Tibial nerve (tissue), 4 donors: ENCODE measurements around the gene FABP3. TPM values are rescaled to one million over a fixed set of nuclear protein-coding genes. Genes with fewer than 3 reads are reported as not detected.

ENCODE experiments used
- DNase-seq, 2 donors: peaks; one replicate each; pipeline ENCODE4 v3.0.0-alpha.2; 2019; ENCODE audit warnings: low spot score in 2 of 2
- H3K27ac ChIP-seq, 4 donors: fragments of 200-600 bp; sonication (generic) in 3 of 4; one replicate each; pipeline ENCODE4 v1.5.1; 2017 to 2019; ENCODE audit warnings: mild to moderate bottlenecking in 1 of 4
- H3K27me3 ChIP-seq, 2 donors: fragments of 200-600 bp; sonication (generic) in 1 of 2; one replicate each; pipeline versions ENCODE4 v1.5.1 to v1.6.0; 2017 to 2019
- H3K36me3 ChIP-seq, 3 donors: fragments of 200-600 bp; sonication (generic); one replicate each; pipeline ENCODE4 v1.5.1; 2018 to 2019
- H3K4me1 ChIP-seq, 4 donors: fragments of 200-600 bp; sonication (generic) in 3 of 4; one replicate each; pipeline ENCODE4 v1.5.1; 2017 to 2019
- H3K4me3 ChIP-seq, 4 donors: fragments of 200-600 bp; sonication (generic) in 3 of 4; one replicate each; pipeline ENCODE4 v1.5.1; 2017 to 2019; ENCODE audit warnings: mild to moderate bottlenecking in 1 of 4, moderate library complexity in 1 of 4
- H3K9me3 ChIP-seq, 4 donors: fragments of 200-600 bp; sonication (generic) in 3 of 4; one replicate each; pipeline ENCODE4 v1.5.1; 2017 to 2019
- CTCF ChIP-seq, 5 experiments: fragments of 200-600 bp in 3 of 5; fragments of 450-650 bp in 2 of 5; sonication (generic) in 3 of 5; IDR thresholded peaks; one replicate each; pipeline ENCODE4 v1.5.1; 2016 to 2019; ENCODE audit warnings: antibody characterized with exemption in 5 of 5, mild to moderate bottlenecking in 3 of 5, moderate library complexity in 2 of 5
- EP300 ChIP-seq, 2 donors: sonication (generic); formaldehyde crosslinking; IDR thresholded peaks; one replicate each; pipeline ENCODE4 v1.6.1; 2017; ENCODE audit warnings: antibody characterized with exemption in 2 of 2, mild to moderate bottlenecking in 1 of 2
- POLR2A ChIP-seq, 2 donors: fragments of 450-650 bp; IDR thresholded peaks; one replicate each; pipeline ENCODE4 v1.6.1; 2017; ENCODE audit warnings: antibody characterized with exemption in 2 of 2, mild to moderate bottlenecking in 2 of 2, moderate library complexity in 2 of 2
- WGBS, 2 donors: methylation state at CpG; one replicate each; pipeline ENCODE4 v1.1.5; 2018; 5-methylcytosine and 5-hydroxymethylcytosine counted together
- total RNA-seq, 4 donors: library from RNA; depleted of rRNA; stranded (reverse); fragments of >200 nt; gene quantifications; one replicate each; pipeline ENCODE4 v1.1.0, GENCODE V29; 2016

FABP3 gene
- total RNA-seq, 4 donors from 2014 or later = 0.98 to 8.1 (median 3.4) TPM

- TF ChIP-seq EP300 (IDR thresholded peaks at IDR 0.05) (no peak), POLR2A (IDR thresholded peaks at IDR 0.05) (no peak), CTCF (IDR thresholded peaks at IDR 0.05) (no peak)
- DNase-seq = no peak
- Histone ChIP-seq H3K27ac (no peak overlapping the region), H3K4me1 (no peaks in the 10 kb centered on the region), H3K9me3 (no peaks in the 10 kb centered on the region), H3K36me3 (no peaks in the 10 kb centered on the region), H3K4me3 (no peak overlapping the region), H3K27me3 (peaks cover 0 to 31% of the 10 kb centered on the region in 2 donors)
- 76 to 77% methylated on average over 18 of the region's 18 CpGs for WGBS, 2 donors
Observed at GRCh38 chr1:31407029-31407626, 34.3 kb upstream of the FABP3 start.

GRCh38 chr1:31405578-31406245 lies 32.8 kb upstream of the FABP3 start:
- no peaks in the 10 kb centered on the region for H3K36me3 ChIP-seq
- H3K9me3 ChIP-seq = no peaks in the 10 kb centered on the region
- no peak overlapping the region for H3K27ac ChIP-seq
- no peaks in the 10 kb centered on the region for H3K4me1 ChIP-seq
- DNase-seq = no peak
- no peak overlapping the region for H3K4me3 ChIP-seq
- H3K27me3 ChIP-seq = peaks cover 0 to 18% of the 10 kb centered on the region in 2 donors
- TF ChIP-seq EP300 (IDR thresholded peaks at IDR 0.05) = no peak
- no peak for TF ChIP-seq POLR2A (IDR thresholded peaks at IDR 0.05)
- no peak for TF ChIP-seq CTCF (IDR thresholded peaks at IDR 0.05)
- 81 to 95% methylated on average over 4 to 6 of the region's 6 CpGs for WGBS, 2 donors

- Histone ChIP-seq H3K36me3 (no peaks in the 10 kb centered on the region), H3K4me3 (no peak overlapping the region), H3K4me1 (no peaks in the 10 kb centered on the region), H3K9me3 (no peaks in the 10 kb centered on the region), H3K27ac (no peak overlapping the region), H3K27me3 (peaks cover 0 to 2% of the 10 kb centered on the region in 2 donors)
- no peak for DNase-seq
- 38 to 48% methylated on average over 2 of the region's 2 CpGs for WGBS, 2 donors
- TF ChIP-seq EP300 (IDR thresholded peaks at IDR 0.05) = no peak
- TF ChIP-seq POLR2A (IDR thresholded peaks at IDR 0.05) = no peak
- TF ChIP-seq CTCF (IDR thresholded peaks at IDR 0.05) = no peak
Observed at GRCh38 chr1:31401241-31401640, 28.4 kb upstream of the FABP3 start.

- Histone ChIP-seq H3K4me3 (no peak overlapping the region), H3K27ac (no peak overlapping the region), H3K27me3 (peaks cover 0 to 2% of the 10 kb centered on the region in 2 donors), H3K36me3 (no peaks in the 10 kb centered on the region), H3K4me1 (no peaks in the 10 kb centered on the region), H3K9me3 (no peaks in the 10 kb centered on the region)
- DNase-seq = no peak
- 36 to 43% methylated on average over 3 of the region's 3 CpGs for WGBS, 2 donors
- no peak for TF ChIP-seq CTCF (IDR thresholded peaks at IDR 0.05)
- TF ChIP-seq EP300 (IDR thresholded peaks at IDR 0.05) = no peak
- TF ChIP-seq POLR2A (IDR thresholded peaks at IDR 0.05) = no peak
Observed at GRCh38 chr1:31400393-31400792, 27.5 kb upstream of the FABP3 start.

GRCh38 chr1:31399976-31400375 lies 27.1 kb upstream of the FABP3 start:
- 51 to 55% methylated on average over 3 of the region's 3 CpGs for WGBS, 2 donors
- DNase-seq = no peak
- H3K36me3 ChIP-seq = no peaks in the 10 kb centered on the region
- peaks cover 0 to 1% (median under 1%) of the 10 kb centered on the region in 4 donors for H3K4me1 ChIP-seq
- H3K27me3 ChIP-seq = peaks cover 2 to 4% of the 10 kb centered on the region in 2 donors
- H3K27ac ChIP-seq = no peak overlapping the region
- TF ChIP-seq POLR2A (IDR thresholded peaks at IDR 0.05) (no peak), EP300 (IDR thresholded peaks at IDR 0.05) (no peak), CTCF (IDR thresholded peaks at IDR 0.05) (no peak)
- H3K9me3 ChIP-seq = no peaks in the 10 kb centered on the region
- no peak overlapping the region for H3K4me3 ChIP-seq
